PC-3 (cell line): ENCODE results near the gene PGF. TPM values are rescaled to one million over a fixed set of nuclear protein-coding genes. Genes with fewer than 3 reads are reported as not detected.
A peak's percentile ranks its signal among the peaks of the same experiment; 100 is the strongest.

Source experiments
- ATAC-seq: fragments of 200-7000 bp; cut with Tn5 transposase; 2 replicates; pipeline ENCODE4 v1.9.1; 2020; ENCODE audit warnings: mild to moderate bottlenecking, moderate library complexity
- BruUV-seq: library from RNA; stranded (reverse); fragments of 400-500 nt; replicated peaks from 2 replicates; lab custom pipeline; 2021; lab: Mats Ljungman, UMichigan
- CTCF ChIA-PET: fragments of 300-600 bp; sonication (Branson Sonifier 250); formaldehyde crosslinking; loops from one replicate; lab custom pipeline; 2022; ENCODE audit warnings: antibody characterized with exemption; lab: Charles Lee
- POLR2A ChIA-PET: fragments of 300-600 bp; sonication (Branson Sonifier 250); formaldehyde crosslinking; loops from one replicate; lab custom pipeline; 2022; ENCODE audit warnings: antibody characterized with exemption; ENCODE audit not compliant: unreplicated experiment; lab: Charles Lee
- DNase-seq: peaks from one replicate; pipeline ENCODE4 v3.0.0-alpha.2; 2015
- H2AFZ ChIP-seq: fragments of 300-600 bp; sonication (generic); 2 replicates; pipeline ENCODE4 v1.6.0; 2016; ENCODE audit warnings: antibody characterized with exemption, low read length
- H3F3A ChIP-seq: fragments of 300-600 bp; sonication (generic); one replicate; pipeline ENCODE4 v1.6.0; 2017; ENCODE audit warnings: antibody characterized with exemption, low read length, control low read depth, mild to moderate bottlenecking; ENCODE audit not compliant: unreplicated experiment
- H3K27ac ChIP-seq: fragments of 300-600 bp; sonication (generic); 2 replicates; pipeline ENCODE4 v1.5.1; 2016; ENCODE audit warnings: mild to moderate bottlenecking, low read length
- H3K27me3 ChIP-seq: fragments of 300-600 bp; sonication (generic); 2 replicates; pipeline ENCODE4 v1.6.1; 2016; ENCODE audit warnings: low read length, mixed read lengths
- H3K36me3 ChIP-seq: fragments of 300-600 bp; sonication (generic); 2 replicates; pipeline ENCODE4 v1.6.1; 2016; ENCODE audit warnings: low read depth, mixed run types, low read length, mixed read lengths
- H3K4me1 ChIP-seq: fragments of 300-600 bp; sonication (generic); 2 replicates; pipeline ENCODE4 v1.5.1; 2016; ENCODE audit warnings: low read length; ENCODE audit not compliant: insufficient read depth
- H3K4me2 ChIP-seq: fragments of 300-600 bp; sonication (generic); 2 replicates; pipeline ENCODE4 v1.6.0; 2016; ENCODE audit warnings: low read length
- H3K4me3 ChIP-seq: fragments of 300-600 bp; sonication (generic); 2 replicates; pipeline ENCODE4 v1.5.1; 2016; ENCODE audit warnings: mild to moderate bottlenecking, low read length, mixed read lengths
- H3K79me2 ChIP-seq: fragments of 300-600 bp; sonication (generic); 2 replicates; pipeline ENCODE4 v1.6.1; 2017; ENCODE audit warnings: low read length, mixed read lengths
- H3K9ac ChIP-seq: fragments of 300-600 bp; sonication (generic); 2 replicates; pipeline ENCODE4 v1.6.0; 2016; ENCODE audit warnings: mild to moderate bottlenecking, low read length
- H3K9me2 ChIP-seq: fragments of 300-600 bp; sonication (generic); replicated peaks from 2 replicates; pipeline ENCODE4 v1.6.1; 2016; ENCODE audit warnings: mixed run types, low read length, mixed read lengths
- H3K9me3 ChIP-seq: fragments of 300-600 bp; sonication (generic); 2 replicates; pipeline ENCODE4 v1.6.1; 2016; ENCODE audit warnings: low read length, mixed read lengths
- H4K20me1 ChIP-seq: fragments of 300-600 bp; sonication (generic); 2 replicates; pipeline ENCODE4 v1.6.1; 2016; ENCODE audit warnings: low read length, mixed read lengths
- EZH2 ChIP-seq: fragments of 300-600 bp; sonication (generic); IDR thresholded peaks from one replicate; pipeline ENCODE4 v1.6.1; 2017; ENCODE audit warnings: antibody characterized with exemption, mild to moderate bottlenecking, low read length; ENCODE audit not compliant: unreplicated experiment
- EZH2phosphoT487 ChIP-seq: fragments of 300-600 bp; sonication (generic); IDR thresholded peaks from 2 replicates; pipeline ENCODE4 v1.6.1; 2018; ENCODE audit warnings: mild to moderate bottlenecking, antibody characterized with exemption, low read length, borderline replicate concordance
- intact Hi-C: fragments of 100-400 bp; cut with micrococcal nuclease; formaldehyde crosslinking; loops from 2 replicates; pipeline ENCODE4 v1.9.0; 2023
- total RNA-seq: library from RNA; depleted of rRNA; stranded (reverse); fragments of >200 nt; gene quantifications from 2 replicates; pipeline ENCODE4 v1.2.3, GENCODE V29; 2014
- TF ChIP-seq, protein P1 (sequence below): fragments of 300-600 bp; sonication (generic); conservative IDR thresholded peaks from 2 replicates; pipeline ENCODE4 v1.5.1; 2017; ENCODE audit warnings: antibody characterized with exemption, low read depth, mild to moderate bottlenecking, low read length

Gene PGF
- total RNA-seq, 1 experiment from 2014 or later: 0.26 TPM

DNA sequence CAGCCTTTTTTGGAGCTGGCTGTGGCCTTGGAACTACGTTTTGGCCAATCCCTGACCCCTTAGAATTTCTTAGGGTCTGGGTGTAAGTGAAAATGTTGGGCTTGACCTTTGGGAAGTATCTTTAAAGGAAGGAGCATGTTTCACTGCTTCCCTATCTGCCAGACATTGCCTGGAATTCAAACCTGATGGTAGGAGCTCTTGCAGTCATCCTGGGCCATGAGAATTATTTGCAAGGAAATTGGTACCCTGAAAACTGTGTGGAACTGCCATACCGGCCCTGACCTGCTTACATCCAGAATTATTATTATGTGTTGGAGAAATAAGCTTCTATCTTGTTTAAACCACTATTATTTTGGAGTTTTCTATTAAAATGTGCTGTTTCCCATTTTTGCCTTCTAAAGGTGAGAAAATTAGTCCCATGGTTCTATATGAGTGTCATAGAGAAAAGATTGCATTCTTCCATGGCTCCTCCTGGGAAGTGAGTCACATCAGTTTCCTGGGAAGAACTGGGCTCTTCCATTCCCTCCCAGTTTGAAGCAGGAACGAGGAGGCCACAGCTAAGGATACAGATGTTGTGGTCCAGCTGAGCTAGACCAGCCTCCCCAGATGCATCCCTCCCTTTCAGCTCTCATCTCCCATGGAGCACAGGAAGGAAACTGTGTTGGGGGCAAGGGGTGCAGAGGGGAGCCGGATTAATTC, 9.5 kb upstream of the PGF start:
- H4K20me1 ChIP-seq: no peaks in the 10 kb centered on the region
- H3K4me2 ChIP-seq: peak overlapping the region; percentile 26
- no peaks in the 10 kb centered on the region for H3F3A ChIP-seq
- H3K9me2 ChIP-seq: no peaks in the 10 kb centered on the region; the same call in 1 of the 2 replicates
- H3K4me1 ChIP-seq: peaks cover 17% of the 10 kb centered on the region
- no TSS peak for BruUV-seq
- peak overlapping the region; percentile 37 for H3K27ac ChIP-seq
- H3K9me3 ChIP-seq: no peaks in the 10 kb centered on the region
- intact Hi-C loops: no loop called here
- POLR2A ChIA-PET: interaction anchor here (0.6 kb wide), 1 partner anchor 121 kb away, joined by 3 read pairs; no protein-coding TSS in a partner anchor
- H3K9ac ChIP-seq: peak overlapping the region; percentile 3; the same call in 1 of the 2 replicates
- ATAC-seq (peak; percentile 73), DNase-seq (peak; percentile 47)
- no peak overlapping the region for H2AFZ ChIP-seq
- TF ChIP-seq, protein P1, sequence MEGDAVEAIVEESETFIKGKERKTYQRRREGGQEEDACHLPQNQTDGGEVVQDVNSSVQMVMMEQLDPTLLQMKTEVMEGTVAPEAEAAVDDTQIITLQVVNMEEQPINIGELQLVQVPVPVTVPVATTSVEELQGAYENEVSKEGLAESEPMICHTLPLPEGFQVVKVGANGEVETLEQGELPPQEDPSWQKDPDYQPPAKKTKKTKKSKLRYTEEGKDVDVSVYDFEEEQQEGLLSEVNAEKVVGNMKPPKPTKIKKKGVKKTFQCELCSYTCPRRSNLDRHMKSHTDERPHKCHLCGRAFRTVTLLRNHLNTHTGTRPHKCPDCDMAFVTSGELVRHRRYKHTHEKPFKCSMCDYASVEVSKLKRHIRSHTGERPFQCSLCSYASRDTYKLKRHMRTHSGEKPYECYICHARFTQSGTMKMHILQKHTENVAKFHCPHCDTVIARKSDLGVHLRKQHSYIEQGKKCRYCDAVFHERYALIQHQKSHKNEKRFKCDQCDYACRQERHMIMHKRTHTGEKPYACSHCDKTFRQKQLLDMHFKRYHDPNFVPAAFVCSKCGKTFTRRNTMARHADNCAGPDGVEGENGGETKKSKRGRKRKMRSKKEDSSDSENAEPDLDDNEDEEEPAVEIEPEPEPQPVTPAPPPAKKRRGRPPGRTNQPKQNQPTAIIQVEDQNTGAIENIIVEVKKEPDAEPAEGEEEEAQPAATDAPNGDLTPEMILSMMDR: no peak
- no peak for TF ChIP-seq EZH2phosphoT487
- TF ChIP-seq EZH2: no peak
- H3K27me3 ChIP-seq: no peaks in the 10 kb centered on the region
- H3K36me3 ChIP-seq: no peaks in the 10 kb centered on the region
- CTCF ChIA-PET: no interaction called here
- no peaks in the 10 kb centered on the region for H3K79me2 ChIP-seq
- no peak overlapping the region for H3K4me3 ChIP-seq

- no peak for DNase-seq
- CTCF ChIA-PET: no interaction called here
Observed at GRCh38 chr14:74963705-74964271, 8.4 kb upstream of the PGF start.

More at GRCh38 chr14:74963705-74964271, 8.4 kb upstream of the PGF start:
- POLR2A ChIA-PET: interaction anchor here (0.6 kb wide), 1 partner anchor 123 kb away, joined by 3 read pairs; no protein-coding TSS in a partner anchor
- no peaks in the 10 kb centered on the region; the same call in 1 of the 2 replicates for H3K9me2 ChIP-seq
- TF ChIP-seq EZH2 (no peak), EZH2phosphoT487 (no peak)
- TF ChIP-seq, protein P1: no peak
- no peaks in the 10 kb centered on the region for H3K27me3 ChIP-seq
- peaks cover 25% of the 10 kb centered on the region for H3K4me1 ChIP-seq
- no TSS peak for BruUV-seq
- H3K9me3 ChIP-seq: no peaks in the 10 kb centered on the region
- H3K9ac ChIP-seq: no peak overlapping the region
- H2AFZ ChIP-seq: no peak overlapping the region
- H3K79me2 ChIP-seq: no peaks in the 10 kb centered on the region
- intact Hi-C loops: no loop called here
- H3K36me3 ChIP-seq: no peaks in the 10 kb centered on the region
- no peak overlapping the region for H3K4me3 ChIP-seq
- no peaks in the 10 kb centered on the region for H3F3A ChIP-seq
- H4K20me1 ChIP-seq: no peaks in the 10 kb centered on the region
- no peak for ATAC-seq
- no peak overlapping the region for H3K4me2 ChIP-seq
- H3K27ac ChIP-seq: no peak overlapping the region
